Measurements from ENCODE around the gene SLC35G6. TPM values are rescaled to one million over a fixed set of nuclear protein-coding genes. Genes with fewer than 3 reads are reported as not detected.

The SLC35G6 gene
- total and polyA plus RNA-seq, 3 donors from 2014 or later: 1.8 to 3.9 (median 3.9) TPM

- WGBS, 2 donors: 0 to 1% methylated on average over 27 to 37 of the region's 38 CpGs
- intact Hi-C loops (cut with DNase I; ENCODE audit: low total_unique reads): no loop called here
- Histone ChIP-seq H3K36me3 (ENCODE audit: low read depth, missing control alignments) (no peaks in the 10 kb centered on the region), H3K9me3 (no peaks in the 10 kb centered on the region), H3K4me3 (peak overlapping the region; percentile 71 to 78), H3K27me3 (no peaks in the 10 kb centered on the region), H3K27ac (peak overlapping the region; percentile 98 to 99), H3K4me1 (peaks cover 31% of the 10 kb centered on the region)
- DNase-seq: peak; percentile 97
- TF ChIP-seq POLR2A (IDR thresholded peaks at IDR 0.05): peak; percentile 42
- TF ChIP-seq, protein P1, sequence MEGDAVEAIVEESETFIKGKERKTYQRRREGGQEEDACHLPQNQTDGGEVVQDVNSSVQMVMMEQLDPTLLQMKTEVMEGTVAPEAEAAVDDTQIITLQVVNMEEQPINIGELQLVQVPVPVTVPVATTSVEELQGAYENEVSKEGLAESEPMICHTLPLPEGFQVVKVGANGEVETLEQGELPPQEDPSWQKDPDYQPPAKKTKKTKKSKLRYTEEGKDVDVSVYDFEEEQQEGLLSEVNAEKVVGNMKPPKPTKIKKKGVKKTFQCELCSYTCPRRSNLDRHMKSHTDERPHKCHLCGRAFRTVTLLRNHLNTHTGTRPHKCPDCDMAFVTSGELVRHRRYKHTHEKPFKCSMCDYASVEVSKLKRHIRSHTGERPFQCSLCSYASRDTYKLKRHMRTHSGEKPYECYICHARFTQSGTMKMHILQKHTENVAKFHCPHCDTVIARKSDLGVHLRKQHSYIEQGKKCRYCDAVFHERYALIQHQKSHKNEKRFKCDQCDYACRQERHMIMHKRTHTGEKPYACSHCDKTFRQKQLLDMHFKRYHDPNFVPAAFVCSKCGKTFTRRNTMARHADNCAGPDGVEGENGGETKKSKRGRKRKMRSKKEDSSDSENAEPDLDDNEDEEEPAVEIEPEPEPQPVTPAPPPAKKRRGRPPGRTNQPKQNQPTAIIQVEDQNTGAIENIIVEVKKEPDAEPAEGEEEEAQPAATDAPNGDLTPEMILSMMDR (IDR thresholded peaks at IDR 0.05): no peak
Observed at GRCh38 chr17:7483255-7484066, 2.2 kb downstream of the SLC35G6 start.

GRCh38 chr17:7484067-7484918 lies 3.0 kb downstream of the SLC35G6 start, which contains the start of gene POLR2A:
POLR2A (plus strand) TSS chr17:7484366.
- WGBS, 2 donors: 0% methylated on average over 54 to 64 of the region's 64 CpGs
- Histone ChIP-seq H3K36me3 (ENCODE audit: low read depth, missing control alignments) (no peaks in the 10 kb centered on the region), H3K27me3 (no peaks in the 10 kb centered on the region), H3K4me1 (peaks cover 39% of the 10 kb centered on the region), H3K27ac (peak within 1 kb of the TSS; percentile 98 to 99), H3K4me3 (peak within 1 kb of the TSS; percentile 71 to 78), H3K9me3 (no peaks in the 10 kb centered on the region)
- intact Hi-C loops (cut with DNase I; ENCODE audit: low total_unique reads): no loop called here
- TF ChIP-seq, protein P1 (IDR thresholded peaks at IDR 0.05): peak in 1 of 3 experiments; percentile 16
- TF ChIP-seq POLR2A (IDR thresholded peaks at IDR 0.05): peak; percentile 100
- DNase-seq: peak; percentile 97

DNA sequence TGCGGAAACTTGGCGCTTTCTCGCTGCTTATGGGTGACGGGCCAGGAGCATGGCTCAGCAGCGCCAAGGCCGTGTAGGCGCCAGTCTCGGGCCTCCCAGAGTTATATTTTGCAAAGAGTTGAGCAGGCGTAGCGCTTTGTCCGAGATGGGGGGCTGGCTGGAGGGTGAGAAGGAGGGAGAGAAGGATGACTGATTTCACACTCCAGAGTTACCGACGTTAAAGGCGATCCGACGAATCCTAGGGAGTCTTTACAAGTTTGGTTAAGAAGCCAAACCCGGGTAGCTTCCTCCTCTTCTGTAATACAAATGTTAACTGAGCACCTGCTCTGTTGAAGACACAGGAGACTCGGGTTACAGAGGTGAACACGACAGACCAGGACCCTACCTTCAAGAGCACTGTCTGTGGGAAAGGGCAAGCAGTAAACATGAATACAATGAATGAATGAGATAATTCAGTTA lies 3.7 kb downstream of the SLC35G6 start:
- no peaks in the 10 kb centered on the region for H3K9me3 ChIP-seq
- peak overlapping the region; percentile 9 to 99 for H3K27ac ChIP-seq
- intact Hi-C loops (cut with DNase I; ENCODE audit: low total_unique reads): no loop called here
- no peaks in the 10 kb centered on the region for H3K36me3 ChIP-seq (ENCODE audit: low read depth, missing control alignments)
- TF ChIP-seq POLR2A (IDR thresholded peaks at IDR 0.05): no peak
- TF ChIP-seq, protein P1 (IDR thresholded peaks at IDR 0.05): peak in 1 of 3 experiments; percentile 3
- H3K4me1 ChIP-seq: peaks cover 41% of the 10 kb centered on the region
- no peaks in the 10 kb centered on the region for H3K27me3 ChIP-seq
- no peak for DNase-seq
- H3K4me3 ChIP-seq: peak overlapping the region; percentile 71 to 78
- 0% methylated on average over 17 to 19 of the region's 19 CpGs for WGBS, 2 donors

DNA sequence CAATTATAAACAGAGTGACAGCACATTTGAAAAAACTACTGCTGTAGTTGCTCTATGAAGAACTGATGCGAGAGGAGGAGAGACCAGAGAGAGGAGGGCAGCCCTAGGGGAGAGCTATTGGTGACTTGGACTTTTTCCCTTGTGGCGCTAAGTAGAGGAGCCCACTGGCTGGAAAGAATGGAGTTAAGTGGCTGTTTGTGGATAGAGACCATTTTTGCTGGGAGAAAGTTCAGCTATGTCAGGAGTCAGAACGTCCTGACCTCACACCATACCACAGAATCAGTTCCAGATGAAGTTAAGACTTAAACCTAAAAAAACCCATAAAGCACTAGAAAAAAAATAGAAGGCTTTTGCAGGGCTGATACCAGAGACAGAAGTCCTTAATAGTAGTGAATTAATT lies 4.9 kb downstream of the SLC35G6 start:
- peaks cover 42% of the 10 kb centered on the region for H3K4me1 ChIP-seq
- TF ChIP-seq, protein P1 (IDR thresholded peaks at IDR 0.05): no peak
- TF ChIP-seq POLR2A (IDR thresholded peaks at IDR 0.05): no peak

More for the DNA sequence above, 4.9 kb downstream of the SLC35G6 start:
- H3K4me3 ChIP-seq: peak overlapping the region in 1 of 2 donors; percentile 78
- no peak for DNase-seq
- H3K27me3 ChIP-seq: no peaks in the 10 kb centered on the region
- intact Hi-C loops (cut with DNase I; ENCODE audit: low total_unique reads): no loop called here
- 8 to 12% methylated on average over 3 of the region's 3 CpGs for WGBS, 2 donors
- no peaks in the 10 kb centered on the region for H3K9me3 ChIP-seq
- no peaks in the 10 kb centered on the region for H3K36me3 ChIP-seq (ENCODE audit: low read depth, missing control alignments)
- H3K27ac ChIP-seq: peak overlapping the region in 1 of 2 donors; percentile 21

All from testis (tissue), 3 donors.